ENCODE measurements around the gene JAKMIP1.
A peak's percentile ranks its signal among the peaks of the same experiment; 100 is the strongest.

JAKMIP1 gene

GRCh38 chr4:6200011-6200921 is at the start of gene JAKMIP1:
TSS of gene JAKMIP1 (minus strand) at chr4:6200549. CDS start at chr4:6112850, 87,699 bp downstream.
- peak; percentile 85 for DNase-seq

- no peak for DNase-seq
Measured at GRCh38 chr4:6248394-6248793, 48.0 kb upstream of the JAKMIP1 start.

- DNase-seq = no peak
Measured at GRCh38 chr4:6246170-6246634, 45.9 kb upstream of the JAKMIP1 start.

- DNase-seq = no peak
Measured at GRCh38 chr4:6245246-6246169, 45.2 kb upstream of the JAKMIP1 start.

GRCh38 chr4:6242271-6243029 is 42.1 kb upstream of the JAKMIP1 start:
- DNase-seq = no peak

- DNase-seq = no peak
Measured at GRCh38 chr4:6241062-6241845, 40.9 kb upstream of the JAKMIP1 start.

- no peak for DNase-seq
Measured at GRCh38 chr4:6239968-6240367, 39.6 kb upstream of the JAKMIP1 start.

GRCh38 chr4:6239486-6239885 is 39.1 kb upstream of the JAKMIP1 start:
- DNase-seq = no peak

GRCh38 chr4:6236816-6237390 is 36.6 kb upstream of the JAKMIP1 start:
- peak; percentile 11 for DNase-seq

GRCh38 chr4:6235901-6236640 is 35.7 kb upstream of the JAKMIP1 start:
- DNase-seq = no peak

- DNase-seq = no peak
Measured at GRCh38 chr4:6235012-6235411, 34.7 kb upstream of the JAKMIP1 start.

- no peak for DNase-seq
Measured at GRCh38 chr4:6233929-6234328, 33.6 kb upstream of the JAKMIP1 start.

- DNase-seq = no peak
Measured at GRCh38 chr4:6232836-6233785, 32.8 kb upstream of the JAKMIP1 start.

GRCh38 chr4:6231663-6232165 is 31.4 kb upstream of the JAKMIP1 start:
- DNase-seq = no peak

GRCh38 chr4:6230827-6231662 is 30.7 kb upstream of the JAKMIP1 start:
- DNase-seq = no peak

GRCh38 chr4:6230502-6230785 is 30.1 kb upstream of the JAKMIP1 start:
- no peak for DNase-seq

- DNase-seq = no peak
Measured at GRCh38 chr4:6229671-6230501, 29.5 kb upstream of the JAKMIP1 start.

- DNase-seq = no peak
Measured at GRCh38 chr4:6229095-6229494, 28.7 kb upstream of the JAKMIP1 start.
